Gastroesophageal sphincter (tissue), 4 donors: ENCODE data around the gene APMAP. TPM values are rescaled to one million over a fixed set of nuclear protein-coding genes. Genes with fewer than 3 reads are reported as not detected.
"Not testable (repeated sequence)": the region's sequence is repeated elsewhere in the genome, so short reads cannot be mapped to it uniquely, and the experiment has no call there.

Source experiments
- ATAC-seq: fragments of 150-250 bp; one replicate; pipeline ENCODE4 v1.9.1; 2016; ENCODE audit warnings: mild to moderate bottlenecking, moderate library complexity
- H3K27ac ChIP-seq, 4 donors: fragments of 200-600 bp; sonication (generic) in 3 of 4; 1 replicate in 3 of 4; 2 replicates in 1 of 4; pipeline ENCODE4 v1.5.1; 2016 to 2019
- H3K27me3 ChIP-seq: fragments of 200-600 bp; sonication (generic); one replicate; pipeline ENCODE4 v1.5.1; 2019
- H3K36me3 ChIP-seq, 2 donors: fragments of 200-600 bp; sonication (generic); one replicate each; pipeline ENCODE4 v1.5.1; 2019; ENCODE audit warnings: control low read depth in 1 of 2
- H3K4me1 ChIP-seq, 3 donors: fragments of 200-600 bp; sonication (generic); 1 replicate in 2 of 3; 2 replicates in 1 of 3; pipeline ENCODE4 v1.5.1; 2016 to 2019; ENCODE audit warnings: control low read depth in 2 of 3
- H3K4me3 ChIP-seq, 2 donors: fragments of 200-600 bp; sonication (generic); one replicate each; pipeline ENCODE4 v1.5.1; 2019; ENCODE audit warnings: mild to moderate bottlenecking in 1 of 2, moderate library complexity in 1 of 2
- H3K9me3 ChIP-seq, 3 donors: fragments of 200-600 bp; sonication (generic); one replicate each; pipeline ENCODE4 v1.5.1; 2017 to 2019; ENCODE audit warnings: control low read depth in 2 of 3
- EP300 ChIP-seq: sonication (generic); formaldehyde crosslinking; IDR thresholded peaks from one replicate; pipeline ENCODE4 v1.6.1; 2017; ENCODE audit warnings: antibody characterized with exemption, mild to moderate bottlenecking
- POLR2A ChIP-seq, 2 donors: fragments of 450-650 bp; IDR thresholded peaks; one replicate each; pipeline ENCODE4 v1.6.1; 2017; ENCODE audit warnings: antibody characterized with exemption in 2 of 2, mild to moderate bottlenecking in 2 of 2, moderate library complexity in 1 of 2
- POLR2AphosphoS5 ChIP-seq: sonication (generic); formaldehyde crosslinking; IDR thresholded peaks from one replicate; pipeline ENCODE4 v1.6.1; 2017; ENCODE audit warnings: antibody characterized with exemption
- WGBS, 2 donors: methylation state at CpG; one replicate each; pipeline ENCODE4 v1.1.5; 2018; ENCODE audit warnings: low coverage in 1 of 2; 5-methylcytosine and 5-hydroxymethylcytosine counted together
- total RNA-seq, 4 donors: library from RNA; depleted of rRNA; stranded (reverse); fragments of >200 nt; gene quantifications; one replicate each; pipeline ENCODE4 v1.1.0, GENCODE V29; 2016
- TF ChIP-seq, protein P1 (sequence below), 4 experiments: fragments of 200-600 bp in 2 of 4; fragments of 450-650 bp in 2 of 4; sonication (generic) in 1 of 4; IDR thresholded peaks; one replicate each; pipeline ENCODE4 v1.5.1; 2017 to 2019; ENCODE audit warnings: antibody characterized with exemption in 4 of 4, mild to moderate bottlenecking in 2 of 4, moderate library complexity in 2 of 4

APMAP gene
- total RNA-seq, 4 donors from 2014 or later, result 24.3 to 46.8 (median 35.9) TPM

DNA sequence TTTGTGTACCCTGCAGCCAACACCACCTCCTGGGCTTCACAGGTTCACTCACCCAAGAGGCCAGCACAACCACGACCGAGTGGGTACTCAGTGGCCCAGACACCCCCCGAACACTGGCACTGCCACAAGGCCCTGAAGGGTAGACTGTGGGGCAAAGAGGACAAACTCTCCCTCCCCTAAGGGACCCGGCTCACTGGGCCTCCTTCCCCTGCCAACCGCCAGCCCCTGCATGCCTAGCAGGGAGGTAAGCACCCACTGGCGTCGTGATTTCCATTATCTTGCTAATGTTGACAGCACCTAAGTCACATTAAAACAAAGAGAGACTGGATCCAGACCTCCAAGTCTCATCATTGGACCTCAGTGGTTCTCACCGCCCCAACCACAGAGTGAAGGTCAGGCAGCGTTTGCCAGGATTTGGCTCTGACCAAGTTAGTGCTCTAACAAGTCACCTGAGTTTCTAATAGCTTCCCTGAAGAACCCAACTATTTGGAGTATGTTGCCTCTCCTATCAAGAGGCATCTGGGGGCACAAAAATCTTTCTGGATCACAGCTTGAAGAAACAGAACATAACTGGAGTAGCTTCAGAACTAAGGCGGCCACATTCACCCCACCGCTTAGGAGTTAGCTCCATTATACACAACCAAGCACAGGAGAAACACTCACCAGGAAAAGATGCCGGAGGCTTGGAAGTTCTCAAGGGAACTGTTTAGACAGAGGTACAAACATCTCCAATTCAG is 14.0 kb upstream of the APMAP start:
- H3K9me3 ChIP-seq, result no peaks in the 10 kb centered on the region
- no peak overlapping the region for H3K4me3 ChIP-seq
- ATAC-seq, result no peak
- TF ChIP-seq, protein P1, sequence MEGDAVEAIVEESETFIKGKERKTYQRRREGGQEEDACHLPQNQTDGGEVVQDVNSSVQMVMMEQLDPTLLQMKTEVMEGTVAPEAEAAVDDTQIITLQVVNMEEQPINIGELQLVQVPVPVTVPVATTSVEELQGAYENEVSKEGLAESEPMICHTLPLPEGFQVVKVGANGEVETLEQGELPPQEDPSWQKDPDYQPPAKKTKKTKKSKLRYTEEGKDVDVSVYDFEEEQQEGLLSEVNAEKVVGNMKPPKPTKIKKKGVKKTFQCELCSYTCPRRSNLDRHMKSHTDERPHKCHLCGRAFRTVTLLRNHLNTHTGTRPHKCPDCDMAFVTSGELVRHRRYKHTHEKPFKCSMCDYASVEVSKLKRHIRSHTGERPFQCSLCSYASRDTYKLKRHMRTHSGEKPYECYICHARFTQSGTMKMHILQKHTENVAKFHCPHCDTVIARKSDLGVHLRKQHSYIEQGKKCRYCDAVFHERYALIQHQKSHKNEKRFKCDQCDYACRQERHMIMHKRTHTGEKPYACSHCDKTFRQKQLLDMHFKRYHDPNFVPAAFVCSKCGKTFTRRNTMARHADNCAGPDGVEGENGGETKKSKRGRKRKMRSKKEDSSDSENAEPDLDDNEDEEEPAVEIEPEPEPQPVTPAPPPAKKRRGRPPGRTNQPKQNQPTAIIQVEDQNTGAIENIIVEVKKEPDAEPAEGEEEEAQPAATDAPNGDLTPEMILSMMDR (IDR thresholded peaks at IDR 0.05), result no peak
- TF ChIP-seq POLR2AphosphoS5 (no peak), EP300 (no peak), POLR2A (IDR thresholded peaks at IDR 0.05) (no peak)
- WGBS, 2 donors, result 81 to 96% methylated on average over 3 to 7 of the region's 12 CpGs
- H3K36me3 ChIP-seq, result peaks cover 0 to 65% of the 10 kb centered on the region in 2 donors
- H3K27ac ChIP-seq, result peak overlapping the region in 3 of 4 donors; percentile 72 to 75 (median 75)
- H3K27me3 ChIP-seq, result no peaks in the 10 kb centered on the region
- peaks cover 0 to 46% (median 11%) of the 10 kb centered on the region in 3 donors for H3K4me1 ChIP-seq

DNA sequence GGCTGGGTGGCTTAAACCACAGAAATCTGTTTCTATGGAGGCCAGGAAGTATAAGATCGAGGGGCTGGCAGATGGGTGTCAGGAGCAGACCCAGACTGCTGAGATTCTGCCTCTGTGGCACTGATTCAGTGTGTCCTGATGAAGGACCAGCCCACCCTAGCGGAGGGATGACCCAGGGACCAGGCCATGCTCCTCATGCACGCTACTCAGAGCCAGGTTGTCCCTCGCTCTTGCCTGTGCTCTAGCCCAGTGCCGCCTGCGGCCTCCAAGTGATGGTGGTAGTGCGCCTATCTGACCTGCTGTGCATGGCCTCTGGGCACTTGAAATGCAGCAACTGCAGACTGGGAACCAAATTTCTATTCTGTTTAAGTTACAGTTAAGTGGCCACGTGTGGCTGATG is 13.1 kb upstream of the APMAP start:
- no peak for ATAC-seq
- H3K9me3 ChIP-seq, result no peaks in the 10 kb centered on the region
- 25 to 75% methylated on average over 3 to 8 of the region's 8 CpGs for WGBS, 2 donors
- peaks cover 0 to 50% (median 15%) of the 10 kb centered on the region in 3 donors for H3K4me1 ChIP-seq
- H3K36me3 ChIP-seq, result peaks cover 0 to 55% of the 10 kb centered on the region in 2 donors
- H3K27me3 ChIP-seq, result no peaks in the 10 kb centered on the region
- TF ChIP-seq, protein P1 (IDR thresholded peaks at IDR 0.05), result no peak
- TF ChIP-seq POLR2A (IDR thresholded peaks at IDR 0.05) (no peak), EP300 (no peak), POLR2AphosphoS5 (no peak)
- H3K27ac ChIP-seq, result peak overlapping the region; percentile 11 to 75 (median 74)
- H3K4me3 ChIP-seq, result no peak overlapping the region

DNA sequence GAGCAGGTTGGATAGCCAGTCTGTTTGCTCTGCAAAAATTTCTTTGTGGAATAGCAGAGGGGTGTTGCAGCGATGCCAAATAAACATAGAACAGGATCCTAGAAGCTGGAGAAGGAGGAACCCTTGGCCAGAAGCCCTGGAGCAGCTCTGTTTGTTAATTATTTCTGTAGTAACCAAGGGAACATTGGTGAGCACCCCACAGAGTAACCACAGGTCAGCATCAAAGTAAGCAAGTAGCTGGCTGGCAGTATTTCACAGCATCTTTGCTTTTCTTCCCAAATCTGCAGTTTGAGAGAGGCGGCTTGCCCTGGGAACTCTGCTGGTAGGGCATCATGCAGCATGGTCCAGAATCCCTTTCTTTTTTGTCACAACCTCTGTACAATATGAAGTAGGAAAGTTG is 12.7 kb upstream of the APMAP start:
- peak overlapping the region in 3 of 4 donors; percentile 72 to 75 (median 75) for H3K27ac ChIP-seq

DNA sequence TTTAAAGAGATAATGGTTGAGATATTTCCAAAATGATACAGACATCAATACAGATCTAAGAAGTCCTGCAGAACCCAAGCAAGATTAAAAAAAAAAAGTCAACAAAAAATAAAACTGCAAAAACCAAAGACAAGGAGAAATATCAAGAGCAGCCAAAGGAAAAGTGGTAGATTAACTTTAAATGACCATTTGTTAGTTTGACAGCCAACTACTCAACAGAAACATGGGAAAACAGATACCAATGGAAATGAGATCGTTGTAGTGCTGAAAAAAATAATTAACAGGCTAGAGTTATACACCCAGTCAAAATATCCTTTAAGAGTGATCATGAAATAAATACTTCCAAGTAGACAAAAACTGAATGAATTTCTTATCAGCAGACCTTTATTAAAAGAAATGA is 10.5 kb upstream of the APMAP start:
- Histone ChIP-seq H3K27ac (no peak overlapping the region), H3K9me3 (no peaks in the 10 kb centered on the region), H3K4me1 (peaks cover 3 to 46% (median 23%) of the 10 kb centered on the region in 3 donors), H3K36me3 (peaks cover 0 to 31% of the 10 kb centered on the region in 2 donors), H3K27me3 (no peaks in the 10 kb centered on the region), H3K4me3 (no peak overlapping the region)
- ATAC-seq, result no peak
- 63 to 67% methylated on average over 1 of the region's 1 CpG for whole genome bisulfite sequencing, 2 donors
- TF ChIP-seq, protein P1 (IDR thresholded peaks at IDR 0.05), result no peak
- TF ChIP-seq POLR2AphosphoS5, result no peak
- TF ChIP-seq POLR2A (IDR thresholded peaks at IDR 0.05), result no peak
- TF ChIP-seq EP300, result no peak

More for the DNA sequence above, 12.7 kb upstream of the APMAP start:
- Histone ChIP-seq H3K36me3 (peaks cover 0 to 51% of the 10 kb centered on the region in 2 donors), H3K9me3 (no peaks in the 10 kb centered on the region), H3K4me1 (peaks cover under 1 to 55% (median 16%) of the 10 kb centered on the region in 3 donors), H3K4me3 (no peak overlapping the region), H3K27me3 (no peaks in the 10 kb centered on the region)
- peak; percentile 54 for ATAC-seq
- 26% methylated on average over 2 of the region's 2 CpGs; no CpG with 5 or more reads in 1 of the 2 donors for WGBS, 2 donors
- no peak for TF ChIP-seq EP300
- no peak for TF ChIP-seq POLR2A (IDR thresholded peaks at IDR 0.05)
- peak; percentile 18 for TF ChIP-seq POLR2AphosphoS5
- TF ChIP-seq, protein P1 (IDR thresholded peaks at IDR 0.05), result no peak

DNA sequence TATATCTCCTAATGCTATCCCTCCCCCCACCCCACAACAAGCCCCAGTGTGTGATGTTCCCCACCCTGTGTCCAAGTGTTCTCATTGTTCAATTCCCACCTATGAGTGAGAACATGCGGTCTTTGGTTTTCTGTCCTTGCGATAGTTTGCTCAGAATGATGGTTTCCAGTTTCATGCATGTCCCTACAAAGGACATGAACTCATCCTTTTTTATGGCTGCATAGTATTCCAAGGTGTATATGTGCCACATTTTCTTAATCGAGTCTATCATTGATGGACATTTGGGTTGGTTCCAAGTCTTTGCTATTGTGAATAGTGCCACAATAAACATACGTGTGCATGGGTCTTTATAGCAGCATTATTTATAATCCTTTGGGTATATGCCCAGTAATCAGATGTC is 8.8 kb upstream of the APMAP start:
- WGBS, 2 donors, result 38 to 98% methylated on average over 2 to 3 of the region's 4 CpGs

More for the DNA sequence above, 8.8 kb upstream of the APMAP start:
- not testable (repeated sequence) for H3K27ac ChIP-seq, H3K27me3 ChIP-seq, H3K4me3 ChIP-seq, ATAC-seq, H3K9me3 ChIP-seq
- Histone ChIP-seq H3K4me1 (peaks cover 3 to 39% (median 23%) of the 10 kb centered on the region in 3 donors), H3K36me3 (peaks cover 0 to 14% of the 10 kb centered on the region in 2 donors)
